Left ventricle myocardium inferior (tissue), 1 donor: ENCODE data around the gene MRPL27. TPM values are rescaled to one million over a fixed set of nuclear protein-coding genes. Genes with fewer than 3 reads are reported as not detected.
"Not testable (repeated sequence)": the region's sequence is repeated elsewhere in the genome, so short reads cannot be mapped to it uniquely, and the experiment has no call there.

Source experiments
- DNase-seq: peaks from one replicate; pipeline ENCODE4 v3.0.0-alpha.2; 2020
- H3K27ac ChIP-seq: fragments of 200-600 bp; replicated peaks from 2 replicates; pipeline ENCODE4 v1.8.0; 2021
- H3K27me3 ChIP-seq: fragments of 200-600 bp; 2 replicates; pipeline ENCODE4 v1.8.0; 2021; ENCODE audit warnings: low read depth
- H3K36me3 ChIP-seq: fragments of 200-600 bp; 2 replicates; pipeline ENCODE4 v1.8.0; 2021
- H3K4me1 ChIP-seq: fragments of 200-600 bp; 2 replicates; pipeline ENCODE4 v1.8.0; 2021
- H3K4me3 ChIP-seq: fragments of 200-600 bp; 2 replicates; pipeline ENCODE4 v1.8.0; 2021; ENCODE audit warnings: mild to moderate bottlenecking, moderate library complexity
- H3K9me3 ChIP-seq: fragments of 200-600 bp; replicated peaks from 2 replicates; pipeline ENCODE4 v1.8.0; 2021
- intact Hi-C: fragments of 100-400 bp; cut with micrococcal nuclease; formaldehyde crosslinking; loops from one replicate; pipeline ENCODE4 v1.11.0; 2022
- total RNA-seq: library from RNA; stranded (reverse); fragmentation: NEBNext Ultra II Directional; extraction: Animal tissue kit (Norgen Biotek cat#: 25700); gene quantifications from one replicate; pipeline ENCODE4 v1.2.1, GENCODE V29; 2021
- TF ChIP-seq, protein P1 (sequence below): fragments of 200-600 bp; IDR thresholded peaks from 2 replicates; pipeline ENCODE4 v1.8.0; 2021; ENCODE audit warnings: antibody characterized with exemption, mild to moderate bottlenecking, borderline replicate concordance
- donor health status: DM: no; HTN: yes; CAD: no; lungs with severe emphysema.

MRPL27 gene
- total RNA-seq, 1 donor from 2014 or later: 85.0 TPM

DNA sequence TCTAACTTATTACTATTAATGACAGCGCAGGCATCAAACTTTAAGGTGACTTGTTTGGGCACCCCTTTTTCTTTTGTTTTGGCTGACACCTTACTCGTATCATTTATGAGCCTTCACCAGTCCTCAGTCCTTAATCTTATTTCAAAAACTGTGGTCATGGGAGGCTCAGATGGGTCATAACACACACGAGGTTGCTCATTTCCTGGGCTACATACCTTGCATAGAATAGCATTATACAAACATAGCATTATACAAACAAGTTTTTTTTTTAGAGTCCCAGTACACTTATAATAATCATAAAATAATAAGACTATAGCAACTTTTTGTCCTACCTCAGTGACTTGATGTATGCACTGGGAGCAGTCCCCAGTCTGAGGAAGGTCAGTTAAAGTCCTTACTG lies 41.8 kb upstream of the MRPL27 start:
- no peak for DNase-seq
- no peaks in the 10 kb centered on the region for H3K36me3 ChIP-seq
- no peak overlapping the region for H3K4me3 ChIP-seq
- no peaks in the 10 kb centered on the region for H3K4me1 ChIP-seq
- no peaks in the 10 kb centered on the region for H3K27me3 ChIP-seq
- TF ChIP-seq, protein P1, sequence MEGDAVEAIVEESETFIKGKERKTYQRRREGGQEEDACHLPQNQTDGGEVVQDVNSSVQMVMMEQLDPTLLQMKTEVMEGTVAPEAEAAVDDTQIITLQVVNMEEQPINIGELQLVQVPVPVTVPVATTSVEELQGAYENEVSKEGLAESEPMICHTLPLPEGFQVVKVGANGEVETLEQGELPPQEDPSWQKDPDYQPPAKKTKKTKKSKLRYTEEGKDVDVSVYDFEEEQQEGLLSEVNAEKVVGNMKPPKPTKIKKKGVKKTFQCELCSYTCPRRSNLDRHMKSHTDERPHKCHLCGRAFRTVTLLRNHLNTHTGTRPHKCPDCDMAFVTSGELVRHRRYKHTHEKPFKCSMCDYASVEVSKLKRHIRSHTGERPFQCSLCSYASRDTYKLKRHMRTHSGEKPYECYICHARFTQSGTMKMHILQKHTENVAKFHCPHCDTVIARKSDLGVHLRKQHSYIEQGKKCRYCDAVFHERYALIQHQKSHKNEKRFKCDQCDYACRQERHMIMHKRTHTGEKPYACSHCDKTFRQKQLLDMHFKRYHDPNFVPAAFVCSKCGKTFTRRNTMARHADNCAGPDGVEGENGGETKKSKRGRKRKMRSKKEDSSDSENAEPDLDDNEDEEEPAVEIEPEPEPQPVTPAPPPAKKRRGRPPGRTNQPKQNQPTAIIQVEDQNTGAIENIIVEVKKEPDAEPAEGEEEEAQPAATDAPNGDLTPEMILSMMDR: no peak
- intact Hi-C loops: no loop called here
- H3K9me3 ChIP-seq: peaks cover 6% of the 10 kb centered on the region
- no peak overlapping the region for H3K27ac ChIP-seq

DNA sequence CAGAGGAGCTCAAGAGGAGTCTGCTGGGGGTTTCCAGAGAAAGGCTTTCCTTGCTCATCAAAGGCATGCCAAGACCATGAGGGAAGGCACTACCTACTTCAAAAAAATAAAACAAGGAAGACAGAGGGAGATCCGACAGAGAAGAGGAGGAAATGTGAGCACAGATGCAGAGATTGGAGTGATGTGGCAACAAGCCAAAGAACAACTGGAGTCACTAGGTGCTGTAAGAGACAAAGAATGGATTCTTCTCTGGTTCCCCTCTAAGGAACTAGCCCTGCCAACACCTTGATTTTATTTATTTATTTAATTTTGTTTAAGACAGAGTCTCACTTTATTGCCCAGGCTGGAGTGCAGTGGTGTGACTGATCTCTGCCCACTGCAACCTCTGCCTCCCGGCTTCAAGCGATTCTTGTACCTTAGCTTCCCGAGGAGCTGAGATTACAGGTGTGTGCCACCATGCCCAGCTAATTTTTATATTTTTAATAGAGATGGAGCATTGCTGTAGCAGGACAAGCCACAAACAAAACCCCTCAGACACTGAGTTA lies 39.3 kb upstream of the MRPL27 start:
- Histone ChIP-seq H3K27ac (no peak overlapping the region), H3K4me1 (no peaks in the 10 kb centered on the region), H3K27me3 (peaks cover 8% of the 10 kb centered on the region), H3K9me3 (no peaks in the 10 kb centered on the region), H3K36me3 (no peaks in the 10 kb centered on the region), H3K4me3 (no peak overlapping the region)
- TF ChIP-seq, protein P1: no peak
- intact Hi-C loops: no loop called here
- DNase-seq: no peak

DNA sequence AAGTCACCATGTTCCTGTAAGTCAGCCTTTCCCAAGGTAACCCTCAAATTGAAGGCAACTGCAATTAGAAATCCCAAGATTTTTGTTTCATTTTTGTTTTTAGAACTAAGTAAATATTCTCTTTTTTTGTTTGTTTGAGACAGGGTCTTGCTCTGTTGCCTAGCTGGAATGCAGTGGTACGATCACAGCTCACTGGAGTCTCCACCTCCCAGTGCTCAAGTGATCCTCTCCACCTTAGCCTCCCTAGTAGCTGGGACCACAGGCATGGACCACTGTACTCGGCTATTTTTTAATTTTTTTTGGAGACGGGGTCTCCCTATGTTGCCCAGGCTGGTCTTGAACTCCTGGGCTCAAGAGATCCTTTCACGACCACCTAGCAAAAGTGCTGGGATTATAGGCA lies 34.9 kb upstream of the MRPL27 start:
- TF ChIP-seq, protein P1: no peak

DNA sequence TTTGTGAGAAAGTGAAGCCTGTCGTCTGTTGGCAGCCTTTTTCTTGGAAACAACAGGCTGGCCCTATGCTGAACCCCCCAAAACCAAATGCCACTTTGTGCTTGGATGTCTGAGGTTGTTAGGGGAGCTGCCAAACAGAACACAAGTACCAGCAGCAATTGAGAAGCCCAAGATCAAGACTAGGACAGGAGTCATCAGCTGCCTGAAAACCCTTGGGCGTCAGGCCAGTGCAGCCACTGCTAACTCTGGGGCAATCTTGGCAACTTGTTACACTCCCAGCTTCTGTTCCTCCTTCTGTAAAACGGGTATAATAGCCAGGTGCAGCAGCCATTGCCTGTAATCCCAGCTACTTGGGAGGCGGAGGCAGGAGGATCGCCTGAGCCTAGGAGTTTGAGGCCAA lies 33.6 kb upstream of the MRPL27 start:
- no peak overlapping the region for H3K27ac ChIP-seq
- no peak overlapping the region for H3K4me3 ChIP-seq
- intact Hi-C loops: no loop called here
- no peaks in the 10 kb centered on the region for H3K36me3 ChIP-seq
- TF ChIP-seq, protein P1: no peak
- peaks cover 33% of the 10 kb centered on the region for H3K27me3 ChIP-seq
- DNase-seq: no peak
- H3K4me1 ChIP-seq: no peaks in the 10 kb centered on the region
- H3K9me3 ChIP-seq: no peaks in the 10 kb centered on the region

More for the DNA sequence above, 34.9 kb upstream of the MRPL27 start:
- no peak overlapping the region for H3K27ac ChIP-seq
- no peaks in the 10 kb centered on the region for H3K36me3 ChIP-seq
- no peak overlapping the region for H3K4me3 ChIP-seq
- H3K4me1 ChIP-seq: no peaks in the 10 kb centered on the region
- H3K9me3 ChIP-seq: no peaks in the 10 kb centered on the region
- peaks cover 33% of the 10 kb centered on the region for H3K27me3 ChIP-seq
- no peak for DNase-seq
- intact Hi-C loops: no loop called here

DNA sequence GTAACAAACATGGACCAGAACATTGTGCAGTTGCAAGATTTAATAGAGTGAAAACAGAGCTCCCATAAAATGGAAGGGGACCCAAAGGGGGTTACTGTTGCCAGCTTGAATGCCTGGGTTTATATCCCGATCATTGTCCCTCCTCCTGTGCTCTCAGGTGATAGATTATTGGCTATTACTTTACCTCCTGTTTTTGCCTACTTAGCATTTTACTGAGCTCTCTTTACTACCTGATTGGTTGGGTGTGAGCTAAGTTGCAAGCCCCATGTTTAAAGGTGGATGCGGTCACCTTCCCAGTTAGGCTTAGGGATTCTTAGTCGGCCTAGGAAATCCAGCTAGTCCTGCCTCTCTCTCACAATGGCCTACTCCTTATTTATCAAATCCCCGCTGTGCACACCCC lies 32.4 kb upstream of the MRPL27 start:
- H3K27me3 ChIP-seq: peaks cover 33% of the 10 kb centered on the region
- H3K27ac ChIP-seq, H3K4me3 ChIP-seq, DNase-seq, intact Hi-C loops, H3K9me3 ChIP-seq, H3K4me1 ChIP-seq, H3K36me3 ChIP-seq: not testable (repeated sequence)

DNA sequence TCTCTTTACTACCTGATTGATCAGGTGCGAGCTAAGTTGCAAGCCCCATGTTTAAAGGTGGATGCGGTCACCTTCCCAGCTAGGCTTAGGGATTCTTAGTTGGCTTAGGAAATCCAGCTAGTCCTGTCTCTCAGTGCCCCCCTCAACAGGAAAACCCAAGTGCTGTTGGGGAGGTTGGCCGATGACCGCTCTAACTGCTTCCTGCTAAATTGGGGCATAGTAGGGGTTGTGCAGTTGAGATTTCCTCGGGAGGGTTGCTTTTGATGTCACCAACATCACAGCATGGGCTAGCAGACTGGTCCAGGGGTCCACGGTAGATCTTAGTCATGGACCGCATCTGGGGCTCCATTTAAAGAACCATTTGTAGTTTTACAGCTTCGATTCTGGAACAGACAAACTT lies 26.6 kb upstream of the MRPL27 start:
- peaks cover 33% of the 10 kb centered on the region for H3K4me1 ChIP-seq
- H3K36me3 ChIP-seq, H3K9me3 ChIP-seq, H3K27me3 ChIP-seq, intact Hi-C loops, H3K27ac ChIP-seq, DNase-seq, H3K4me3 ChIP-seq: not testable (repeated sequence)

DNA sequence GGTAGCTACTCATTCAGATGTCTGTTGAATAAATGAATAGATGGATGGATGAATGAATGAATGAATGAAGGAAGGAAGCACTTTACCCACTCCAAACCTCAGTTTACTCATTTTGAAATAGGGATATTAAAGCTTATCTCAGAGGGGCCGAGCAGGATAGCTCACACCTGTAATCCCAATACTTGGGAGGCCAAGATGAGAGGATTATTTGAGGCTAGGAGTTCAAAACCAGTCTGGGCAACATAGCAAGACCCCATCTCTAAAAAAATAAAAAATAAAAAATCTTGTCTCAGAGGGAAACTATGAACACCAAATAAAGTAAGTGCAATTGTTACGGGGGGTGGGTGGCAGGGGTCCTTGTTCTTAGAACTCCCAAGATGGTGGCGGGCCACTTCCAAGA lies 25.7 kb upstream of the MRPL27 start:
- intact Hi-C loops, DNase-seq, H3K9me3 ChIP-seq, H3K27ac ChIP-seq, H3K27me3 ChIP-seq, H3K4me3 ChIP-seq: not testable (repeated sequence)
- Histone ChIP-seq H3K36me3 (peaks cover 14% of the 10 kb centered on the region), H3K4me1 (peaks cover 40% of the 10 kb centered on the region)
